GM18861 (cell line): ENCODE measurements around the gene ASS1.
"Not testable (repeated sequence)": the region's sequence is repeated elsewhere in the genome, so short reads cannot be mapped to it uniquely, and the experiment has no call there.

Source experiments
- ATAC-seq: cut with Tn5 transposase; IDR thresholded peaks from one replicate; pipeline ENCODE4 v1.9.1; 2021; ENCODE audit not compliant: unreplicated experiment

The ASS1 gene

GRCh38 chr9:130433168-130433946 lies 11.4 kb upstream of the ASS1 start:
- ATAC-seq: no peak

- no peak for ATAC-seq
Observed at GRCh38 chr9:130433947-130434262, 10.9 kb upstream of the ASS1 start.

GRCh38 chr9:130434656-130435055 lies 10.1 kb upstream of the ASS1 start:
- ATAC-seq: not testable (repeated sequence)

- ATAC-seq: no peak
Observed at GRCh38 chr9:130437011-130437789, 7.6 kb upstream of the ASS1 start.

GRCh38 chr9:130438382-130438981 lies 6.3 kb upstream of the ASS1 start:
- no peak for ATAC-seq

GRCh38 chr9:130441031-130441430 lies 3.7 kb upstream of the ASS1 start:
- no peak for ATAC-seq

- no peak for ATAC-seq
Observed at GRCh38 chr9:130442746-130443455, 1.9 kb upstream of the ASS1 start.

GRCh38 chr9:130443456-130443801 lies 1.3 kb upstream of the ASS1 start:
- ATAC-seq: no peak

GRCh38 chr9:130443840-130444492 lies 795 bp upstream of the ASS1 start:
- no peak for ATAC-seq

- no peak for ATAC-seq
Observed at GRCh38 chr9:130445268-130445983, 665 bp downstream of the ASS1 start.

- ATAC-seq: no peak
Observed at GRCh38 chr9:130446101-130446861, 1.5 kb downstream of the ASS1 start.

GRCh38 chr9:130447193-130447816 lies 2.5 kb downstream of the ASS1 start:
- ATAC-seq: no peak

GRCh38 chr9:130448035-130448624 lies 3.4 kb downstream of the ASS1 start:
- no peak for ATAC-seq

- no peak for ATAC-seq
Observed at GRCh38 chr9:130448771-130449603, 4.2 kb downstream of the ASS1 start.

GRCh38 chr9:130450344-130451003 lies 5.7 kb downstream of the ASS1 start:
- ATAC-seq: no peak

GRCh38 chr9:130451004-130451390 lies 6.2 kb downstream of the ASS1 start:
- no peak for ATAC-seq
